GM23338 (cell line): ENCODE results near the gene LSM12. TPM values are rescaled to one million over a fixed set of nuclear protein-coding genes. Genes with fewer than 3 reads are reported as not detected.

Experiments used
- ATAC-seq: fragments of 200-7000 bp; cut with Tn5 transposase; 3 replicates; pipeline ENCODE4 v1.9.1; 2020
- DNase-seq: peaks from one replicate; pipeline ENCODE4 v3.0.0-alpha.2; 2015; ENCODE audit warnings: low spot score
- H2AFZ ChIP-seq: fragments of 200-600 bp; sonication (generic); 2 replicates; pipeline ENCODE4 v1.8.0; 2016; ENCODE audit warnings: antibody characterized with exemption, mild to moderate bottlenecking, moderate library complexity
- H3F3A ChIP-seq: fragments of 200-600 bp; sonication (generic); replicated peaks from 2 replicates; pipeline ENCODE4 v1.8.0; 2017; ENCODE audit warnings: antibody characterized with exemption, mixed run types, low read depth
- H3K27ac ChIP-seq: fragments of 200-600 bp; sonication (generic); 2 replicates; pipeline ENCODE4 v1.6.1; 2016; ENCODE audit warnings: low read depth
- H3K27me3 ChIP-seq: fragments of 200-600 bp; sonication (generic); 2 replicates; pipeline ENCODE4 v1.8.0; 2016; ENCODE audit warnings: mild to moderate bottlenecking, mixed run types, moderate library complexity; ENCODE audit not compliant: insufficient read depth
- H3K36me3 ChIP-seq: fragments of 200-600 bp; sonication (generic); 2 replicates; pipeline ENCODE4 v1.8.0; 2016; ENCODE audit warnings: mild to moderate bottlenecking; ENCODE audit not compliant: insufficient read depth
- H3K4me1 ChIP-seq: fragments of 200-600 bp; sonication (generic); 2 replicates; pipeline ENCODE4 v1.8.0; 2016; ENCODE audit warnings: mild to moderate bottlenecking, moderate library complexity; ENCODE audit not compliant: insufficient read depth
- H3K4me2 ChIP-seq: fragments of 200-600 bp; sonication (generic); 2 replicates; pipeline ENCODE4 v1.7.1; 2017; ENCODE audit warnings: mixed run types
- H3K4me3 ChIP-seq: fragments of 200-600 bp; sonication (generic); 2 replicates; pipeline ENCODE4 v1.6.1; 2016; ENCODE audit warnings: mixed run types
- H3K79me2 ChIP-seq: fragments of 200-600 bp; sonication (generic); replicated peaks from 2 replicates; pipeline ENCODE4 v1.8.0; 2017; ENCODE audit warnings: mild to moderate bottlenecking; ENCODE audit not compliant: insufficient read depth
- H3K9me2 ChIP-seq: fragments of 200-600 bp; sonication (generic); 2 replicates; pipeline ENCODE4 v1.8.0; 2017; ENCODE audit not compliant: insufficient read depth
- H4K20me1 ChIP-seq: fragments of 200-600 bp; sonication (generic); replicated peaks from 2 replicates; pipeline ENCODE4 v1.8.0; 2017; ENCODE audit warnings: mild to moderate bottlenecking; ENCODE audit not compliant: insufficient read depth
- H3K27ac Mint-ChIP-seq: 2 replicates; pipeline ENCODE4 v1.8.0; 2020; ENCODE audit warnings: inconsistent platforms, mild to moderate bottlenecking, moderate library complexity, mixed read lengths
- H3K27me3 Mint-ChIP-seq: 3 replicates; pipeline ENCODE4 v1.8.0; 2022; ENCODE audit warnings: low read depth, mild to moderate bottlenecking, moderate library complexity, mixed read lengths, inconsistent platforms; ENCODE audit not compliant: insufficient read depth, poor library complexity
- H3K36me3 Mint-ChIP-seq: 3 replicates; pipeline ENCODE4 v1.8.0; 2021; ENCODE audit warnings: low read depth, mild to moderate bottlenecking, inconsistent platforms, moderate library complexity, mixed read lengths
- H3K4me1 Mint-ChIP-seq: 3 replicates; pipeline ENCODE4 v1.8.0; 2020; ENCODE audit warnings: mild to moderate bottlenecking, inconsistent platforms, mixed read lengths
- H3K4me3 Mint-ChIP-seq: 3 replicates; pipeline ENCODE4 v1.8.0; 2021; ENCODE audit warnings: moderate library complexity, mild to moderate bottlenecking, inconsistent platforms, mixed read lengths
- H3K9me3 Mint-ChIP-seq: 3 replicates; pipeline ENCODE4 v1.8.0; 2020; ENCODE audit warnings: moderate library complexity, mild to moderate bottlenecking, inconsistent platforms, mixed read lengths
- CTCF ChIP-seq, 2 experiments: fragments of 200-600 bp in 1 of 2; sonication (generic) in 1 of 2; conservative IDR thresholded peaks; 2 replicates each; pipeline versions ENCODE4 v1.5.1 to v1.6.1; 2016 to 2017; ENCODE audit warnings: antibody characterized with exemption in 2 of 2, low read depth in 2 of 2, mild to moderate bottlenecking in 2 of 2, moderate library complexity in 1 of 2
- EZH2phosphoT487 ChIP-seq: fragments of 200-600 bp; sonication (generic); IDR thresholded peaks from one replicate; pipeline ENCODE4 v1.8.1; 2018; ENCODE audit warnings: antibody characterized with exemption; ENCODE audit not compliant: unreplicated experiment
- NANOG ChIP-seq: IDR thresholded peaks from 2 replicates; pipeline ENCODE4 v1.6.1; 2016; ENCODE audit warnings: antibody characterized with exemption, borderline replicate concordance
- POLR2AphosphoS5 ChIP-seq: IDR thresholded peaks from 2 replicates; pipeline ENCODE4 v1.6.1; 2016; ENCODE audit warnings: antibody characterized with exemption, low read depth
- REST ChIP-seq: IDR thresholded peaks from one replicate; pipeline ENCODE4 v1.6.1; 2018; ENCODE audit warnings: antibody characterized with exemption; ENCODE audit not compliant: unreplicated experiment
- STAT1 ChIP-seq: IDR thresholded peaks from one replicate; pipeline ENCODE4 v1.6.1; 2016; ENCODE audit warnings: antibody characterized with exemption; ENCODE audit not compliant: unreplicated experiment
- ZNF114 ChIP-seq: fragments of 250-450 bp; sonication (Bioruptor Pico); IDR thresholded peaks from 2 replicates; pipeline ENCODE4 v1.5.0; 2020; ENCODE audit warnings: mild to moderate bottlenecking, moderate library complexity
- ZNF331 ChIP-seq: fragments of 250-450 bp; sonication (Bioruptor Pico); IDR thresholded peaks from 2 replicates; pipeline ENCODE4 v1.5.0; 2020; ENCODE audit warnings: low read depth, mild to moderate bottlenecking, moderate library complexity
- polyA plus RNA-seq: library from polyadenylated mRNA; unstranded; fragments of >200 nt; fragmentation: Nextera tagmentation; extraction: Ambion mirVana; gene quantifications from 2 replicates; pipeline ENCODE4 v1.2.1, GENCODE V29; 2016
- total RNA-seq: library from RNA; depleted of rRNA; stranded (reverse); fragments of >200 nt; shearing (Covaris generic); gene quantifications from 2 replicates; pipeline ENCODE4 v1.2.3, GENCODE V29; 2014
- TF ChIP-seq, protein P1 (sequence below): IDR thresholded peaks from 2 replicates; pipeline ENCODE4 v1.6.1; 2016; ENCODE audit warnings: antibody characterized with exemption

Gene LSM12
- total and polyA plus RNA-seq, 2 experiments from 2014 or later = 72.7 to 241 TPM

DNA sequence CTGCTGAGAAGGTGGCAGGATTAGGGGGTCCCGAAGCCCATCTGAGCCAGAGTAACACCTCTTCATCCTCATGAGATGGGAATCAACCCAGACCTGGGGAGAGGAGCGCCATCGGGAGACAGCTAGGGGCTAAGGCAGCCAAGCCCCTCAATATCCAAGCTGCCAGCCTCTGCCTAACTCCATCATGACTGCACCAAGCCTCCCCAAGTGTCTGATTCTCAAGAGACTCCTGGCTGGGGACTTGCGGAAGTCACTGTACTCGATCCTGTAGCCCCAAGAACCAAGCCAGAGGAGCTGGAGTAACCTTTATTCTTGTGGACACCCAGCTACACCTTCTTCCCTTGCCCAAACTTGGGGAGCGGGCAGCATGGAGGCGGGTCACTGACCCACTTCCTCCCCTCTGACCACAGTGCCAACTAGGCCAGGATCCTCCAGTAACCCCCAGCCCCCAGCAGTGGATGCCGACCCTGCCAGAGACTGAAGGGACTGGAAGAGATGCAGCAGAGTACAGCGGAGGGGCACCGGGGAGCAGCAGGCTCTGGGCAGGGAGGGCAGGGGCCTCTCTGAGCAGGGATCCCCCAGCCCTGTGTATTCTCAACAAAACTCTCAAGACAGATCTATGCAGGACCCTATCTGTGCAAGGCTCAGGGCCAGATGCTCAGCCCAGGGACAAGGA lies 43.7 kb upstream of the LSM12 start:
- no peak for ATAC-seq
- no peak overlapping the region for H3K27ac ChIP-seq
- Mint-ChIP-seq H3K27me3 (peaks cover 4% of the 10 kb centered on the region), H3K9me3 (no peaks in the 10 kb centered on the region), H3K27ac (no peak overlapping the region), H3K36me3 (no peaks in the 10 kb centered on the region; the same call in 2 of the 3 replicates), H3K4me1 (peaks cover 42% of the 10 kb centered on the region), H3K4me3 (no peak overlapping the region)
- H4K20me1 ChIP-seq = peaks cover 3% of the 10 kb centered on the region
- H3K9me2 ChIP-seq = no peaks in the 10 kb centered on the region
- H3F3A ChIP-seq = 0 out of 2 replicates have a peak, but pooled peaks cover 14% of the 10 kb centered on the region
- H3K79me2 ChIP-seq = peaks cover 6% of the 10 kb centered on the region
- no peak overlapping the region for H2AFZ ChIP-seq
- no peaks in the 10 kb centered on the region for H3K27me3 ChIP-seq
- H3K4me2 ChIP-seq = peak overlapping the region; percentile 77
- peak overlapping the region; percentile 54; the same call in 1 of the 2 replicates for H3K4me3 ChIP-seq
- no peak for TF ChIP-seq REST
- no peak for TF ChIP-seq ZNF114 (CRISPR knock-in tag)
- no peak for DNase-seq
- H3K4me1 ChIP-seq = peaks cover 39% of the 10 kb centered on the region
- H3K36me3 ChIP-seq = no peaks in the 10 kb centered on the region

DNA sequence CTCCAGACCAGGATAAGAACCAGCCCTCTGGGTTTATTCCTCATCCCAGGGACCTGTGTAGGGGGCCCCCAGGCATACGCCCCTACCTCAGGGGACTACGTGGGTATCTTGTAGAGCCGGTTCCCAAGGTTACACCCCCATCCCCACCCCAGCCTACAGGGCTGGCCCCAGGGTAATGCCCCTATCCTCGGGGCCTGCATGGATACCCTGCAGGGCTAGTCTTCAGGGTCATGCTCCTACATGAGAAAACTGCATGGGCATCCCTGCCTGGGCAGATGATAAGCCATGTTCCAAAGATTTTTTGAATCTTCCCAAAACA lies 42.8 kb upstream of the LSM12 start:
- H3K36me3 Mint-ChIP-seq = no peaks in the 10 kb centered on the region; the same call in 2 of the 3 replicates
- H3K4me2 ChIP-seq = no peak overlapping the region
- H3K4me3 ChIP-seq = no peak overlapping the region
- H3K4me3 Mint-ChIP-seq = no peak overlapping the region
- H4K20me1 ChIP-seq = peaks cover 3% of the 10 kb centered on the region
- 0 out of 2 replicates have a peak, but pooled peaks cover 14% of the 10 kb centered on the region for H3F3A ChIP-seq
- ATAC-seq = no peak
- H3K27ac ChIP-seq = no peak overlapping the region
- no peaks in the 10 kb centered on the region; the same call in 2 of the 3 replicates for H3K9me3 Mint-ChIP-seq
- peaks cover 39% of the 10 kb centered on the region for H3K4me1 Mint-ChIP-seq
- H3K9me2 ChIP-seq = no peaks in the 10 kb centered on the region
- DNase-seq = no peak
- H3K27me3 ChIP-seq = no peaks in the 10 kb centered on the region
- peaks cover 39% of the 10 kb centered on the region for H3K4me1 ChIP-seq
- H2AFZ ChIP-seq = no peak overlapping the region
- no peak overlapping the region for H3K27ac Mint-ChIP-seq
- H3K36me3 ChIP-seq = no peaks in the 10 kb centered on the region
- H3K27me3 Mint-ChIP-seq = peaks cover 4% of the 10 kb centered on the region
- peaks cover 6% of the 10 kb centered on the region for H3K79me2 ChIP-seq
- TF ChIP-seq NANOG = no peak
- no peak for TF ChIP-seq STAT1
- TF ChIP-seq, protein P1, sequence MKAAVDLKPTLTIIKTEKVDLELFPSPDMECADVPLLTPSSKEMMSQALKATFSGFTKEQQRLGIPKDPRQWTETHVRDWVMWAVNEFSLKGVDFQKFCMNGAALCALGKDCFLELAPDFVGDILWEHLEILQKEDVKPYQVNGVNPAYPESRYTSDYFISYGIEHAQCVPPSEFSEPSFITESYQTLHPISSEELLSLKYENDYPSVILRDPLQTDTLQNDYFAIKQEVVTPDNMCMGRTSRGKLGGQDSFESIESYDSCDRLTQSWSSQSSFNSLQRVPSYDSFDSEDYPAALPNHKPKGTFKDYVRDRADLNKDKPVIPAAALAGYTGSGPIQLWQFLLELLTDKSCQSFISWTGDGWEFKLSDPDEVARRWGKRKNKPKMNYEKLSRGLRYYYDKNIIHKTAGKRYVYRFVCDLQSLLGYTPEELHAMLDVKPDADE = no peak
- no peak for TF ChIP-seq ZNF331
- TF ChIP-seq POLR2AphosphoS5 = no peak
- no peak for TF ChIP-seq CTCF (conservative IDR thresholded peaks at IDR 0.05; ENCODE audit: low read depth in 2 of 2)
- TF ChIP-seq REST = no peak
- TF ChIP-seq EZH2phosphoT487 = no peak
- TF ChIP-seq ZNF114 (CRISPR knock-in tag) = no peak
